Superior temporal gyrus (tissue), 1 donor: ENCODE measurements around the gene PHLDB3.
A peak's percentile ranks its signal among the peaks of the same experiment; 100 is the strongest.
"Not testable (repeated sequence)": the region's sequence is repeated elsewhere in the genome, so short reads cannot be mapped to it uniquely, and the experiment has no call there.

ENCODE experiments used
- DNase-seq: peaks from one replicate; pipeline ENCODE4 v3.0.0-alpha.2; 2016; ENCODE audit errors: extremely low spot score

The PHLDB3 gene

GRCh38 chr19:43444531-43445287, 59.8 kb downstream of the PHLDB3 start:
- no peak for DNase-seq

- DNase-seq = not testable (repeated sequence)
Observed at GRCh38 chr19:43444091-43444490, 60.5 kb downstream of the PHLDB3 start.

DNA sequence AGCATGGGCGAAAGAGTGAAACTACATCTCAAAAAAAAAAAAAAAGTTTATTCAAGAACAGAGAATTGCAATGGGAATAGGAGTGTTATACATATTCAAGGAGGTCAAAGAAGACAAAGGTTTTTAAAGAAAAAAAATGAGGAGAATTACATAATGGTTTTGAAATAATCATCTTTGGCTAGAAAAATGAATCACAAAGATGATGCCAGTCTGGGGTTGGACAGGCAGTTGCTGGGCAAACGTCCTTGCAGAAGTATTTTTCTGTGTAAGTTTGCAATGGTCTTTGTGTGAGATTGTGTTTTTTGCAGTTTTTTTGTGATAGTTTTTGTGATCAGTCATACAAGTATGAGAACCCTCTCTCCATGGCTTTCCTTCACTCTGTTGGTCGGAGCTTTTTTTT, 62.8 kb downstream of the PHLDB3 start:
- no peak for DNase-seq

DNA sequence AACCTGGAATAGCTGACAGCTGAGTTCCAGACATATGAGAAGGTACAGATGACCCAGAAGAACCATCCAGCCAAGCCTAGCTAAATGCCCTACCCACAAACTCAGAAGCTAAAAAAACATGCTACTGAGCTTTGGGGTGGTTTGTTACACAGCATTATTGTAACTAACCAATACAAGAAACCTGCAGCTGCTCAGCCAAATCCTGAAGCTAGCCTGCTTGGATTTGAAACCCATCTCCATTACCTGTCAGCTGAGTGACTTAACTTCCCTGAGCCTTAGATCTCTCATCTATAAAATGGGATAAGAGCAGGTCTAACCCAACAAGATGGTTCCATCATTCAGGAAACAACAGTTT, 64.9 kb downstream of the PHLDB3 start:
- DNase-seq = no peak

- DNase-seq = no peak
Observed at GRCh38 chr19:43439032-43439708, 65.4 kb downstream of the PHLDB3 start.

DNA sequence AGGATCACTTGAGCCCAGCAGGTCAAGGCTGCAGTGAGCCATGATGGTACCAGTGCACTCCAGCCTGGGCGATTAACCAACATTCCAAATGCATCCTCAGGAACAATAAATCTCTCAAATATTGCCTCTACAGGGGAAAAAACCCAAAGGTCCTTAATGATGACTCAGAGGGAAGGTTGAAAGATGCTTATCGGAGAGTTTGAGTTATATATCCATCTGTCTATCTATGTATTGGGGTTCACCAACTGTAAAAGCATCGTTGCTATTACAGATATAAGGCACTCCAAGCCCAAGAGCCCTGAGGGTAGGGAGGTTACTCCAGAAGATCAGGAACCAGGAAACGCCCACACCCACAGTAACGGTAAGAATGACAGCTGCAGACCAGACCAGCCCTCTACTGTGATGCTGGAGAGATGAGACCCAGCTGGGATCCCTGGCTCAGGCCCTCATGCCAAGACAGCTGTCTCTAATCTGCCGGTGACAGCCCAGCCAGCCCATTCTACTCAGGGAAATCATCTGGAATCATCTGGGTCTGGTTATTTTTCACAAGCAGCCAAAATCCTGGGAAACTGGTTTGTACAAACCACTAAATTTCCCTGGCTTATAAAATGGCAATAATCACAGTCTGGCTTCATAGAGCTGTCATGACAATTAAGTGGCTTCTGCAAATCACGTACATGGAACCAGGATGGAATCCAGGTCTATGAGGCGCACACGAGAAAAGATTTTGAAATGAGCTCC, 66.1 kb downstream of the PHLDB3 start:
- no peak for DNase-seq

- no peak for DNase-seq
Observed at GRCh38 chr19:43437712-43438111, 66.8 kb downstream of the PHLDB3 start.

GRCh38 chr19:43437284-43437683, 67.3 kb downstream of the PHLDB3 start:
- DNase-seq = not testable (repeated sequence)

DNA sequence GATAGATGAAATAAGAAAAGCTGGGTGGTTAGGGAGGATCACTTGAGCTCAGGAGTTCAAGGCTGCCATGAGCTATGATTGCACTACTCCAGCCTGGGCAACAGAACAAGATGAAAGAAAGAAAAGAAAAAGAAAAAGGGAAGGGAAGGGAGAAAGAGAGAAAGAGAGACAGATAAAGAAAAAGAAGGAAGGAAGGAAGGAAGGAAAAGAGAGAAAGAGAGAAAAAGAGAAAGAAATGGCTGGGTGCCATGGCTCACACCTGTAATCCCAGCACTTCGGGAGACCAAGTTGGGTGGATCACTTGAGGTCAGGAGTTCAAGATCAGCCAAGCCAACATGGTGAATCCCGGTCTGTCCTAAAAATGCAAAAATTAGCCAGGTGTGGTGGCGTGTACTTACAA, 68.8 kb downstream of the PHLDB3 start:
- DNase-seq = no peak

GRCh38 chr19:43433689-43434088, 70.9 kb downstream of the PHLDB3 start:
- DNase-seq = no peak

DNA sequence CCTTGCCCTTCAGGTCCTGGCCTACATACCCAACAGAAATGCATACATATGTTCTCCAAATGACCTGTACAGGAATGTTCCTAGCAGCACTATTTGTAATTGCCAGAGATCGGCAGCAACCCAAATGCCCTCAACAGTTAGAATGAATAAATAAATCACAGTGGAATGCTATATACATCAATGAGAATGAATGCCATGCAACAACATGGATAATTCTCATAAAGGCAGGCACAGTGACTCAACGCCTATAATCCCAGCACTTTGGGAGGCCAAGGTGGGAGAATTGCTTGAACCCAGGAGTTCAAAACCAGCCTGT, 71.2 kb downstream of the PHLDB3 start:
- DNase-seq = no peak

DNA sequence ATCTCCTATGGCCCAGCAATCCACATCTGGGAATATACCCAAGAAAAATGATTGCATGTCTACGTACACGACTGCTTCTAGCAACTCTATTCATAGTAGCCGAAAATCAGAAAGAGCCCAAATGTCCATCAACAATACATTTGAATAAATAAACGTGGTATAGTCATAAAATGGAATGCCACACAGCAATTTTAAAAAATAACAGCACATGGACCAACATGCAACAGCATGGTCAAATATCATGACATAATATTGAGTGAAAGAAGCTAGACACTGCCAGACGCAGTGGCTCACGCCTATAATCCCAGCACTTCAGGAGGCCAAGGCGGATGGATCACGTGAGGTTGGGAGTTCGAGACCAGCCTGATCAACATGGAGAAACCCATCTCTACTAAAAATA, 73.6 kb downstream of the PHLDB3 start:
- DNase-seq = no peak

- no peak for DNase-seq
Observed at GRCh38 chr19:43430142-43430710, 74.3 kb downstream of the PHLDB3 start.

DNA sequence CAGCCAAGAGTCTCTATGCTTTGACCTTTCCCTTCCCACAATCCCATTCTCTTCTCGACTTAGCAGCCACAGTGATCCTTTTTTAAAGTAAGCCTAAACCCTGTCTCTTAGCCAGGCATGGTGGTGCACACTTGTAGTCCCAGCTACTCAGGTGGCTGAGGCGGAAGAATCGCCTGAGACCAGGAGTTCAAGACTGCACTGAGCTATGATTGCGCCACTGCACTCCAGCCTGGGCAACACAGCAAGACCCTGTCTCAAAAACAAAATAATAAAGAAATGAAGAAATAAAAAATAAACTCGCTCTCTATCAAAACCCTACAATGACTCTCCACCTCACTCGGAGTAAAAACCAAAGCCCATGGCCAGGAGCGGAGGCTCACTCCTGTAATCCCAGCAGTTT, 75.2 kb downstream of the PHLDB3 start:
- DNase-seq = no peak

- peak; percentile 15 for DNase-seq
Observed at GRCh38 chr19:43425567-43426392, 78.8 kb downstream of the PHLDB3 start.
